ENCODE data around the gene NOVA2. TPM values are rescaled to one million over a fixed set of nuclear protein-coding genes. Genes with fewer than 3 reads are reported as not detected.

The NOVA2 gene
- polyA plus RNA-seq, 1 of the 3 experiments (the other 2 are of a cell fraction): 1.9 TPM

GRCh38 chr19:45884682-45885555, 88.7 kb downstream of the NOVA2 start:
- H3K9me3 ChIP-seq: no peaks in the 10 kb centered on the region
- H3K9ac ChIP-seq: peak overlapping the region; percentile 77
- 78% methylated on average over 31 of the region's 72 CpGs for WGBS (ENCODE audit: low lambda C conversion rate)
- H4K20me1 ChIP-seq (ENCODE audit: insufficient read depth): peaks cover 33% of the 10 kb centered on the region
- H3K4me3 ChIP-seq (ENCODE audit: low read depth in 2 of 2, low read length in 1 of 2): peak overlapping the region; percentile 72 to 81
- peak overlapping the region; percentile 84 for H3K4me2 ChIP-seq
- peak; percentile 82 for DNase-seq
- peaks cover 29% of the 10 kb centered on the region for H3K79me2 ChIP-seq (ENCODE audit: insufficient read depth)
- no peaks in the 10 kb centered on the region for H3K27me3 ChIP-seq (ENCODE audit: insufficient read depth)
- ChIA-PET CTCF (interaction anchor here (1.1 to 9.9 kb wide), 5 partner anchors 17 to 193 kb away, joined by 3 to 130 read pairs (median 13); partner anchors contain the start of genes FOXA3, MYPOP, RSPH6A and SYMPK), POLR2A (no interaction called here)
- no peak overlapping the region for H2AFZ ChIP-seq (ENCODE audit: low read depth)
- no peak for TF ChIP-seq EP300 (IDR thresholded peaks at IDR 0.05; ENCODE audit: borderline replicate concordance in 1 of 2, low read depth in 1 of 2, low read length in 1 of 2)
- peak; percentile 14; the same call in 1 of the 2 replicates for TF ChIP-seq MXI1 (IDR thresholded peaks at IDR 0.05; ENCODE audit: low read depth, low read length)
- peaks cover 3 to 39% of the 10 kb centered on the region in 2 experiments; a peak in 2 of 4 replicates for H3K4me1 ChIP-seq (ENCODE audit: control insufficient read depth in 1 of 2, insufficient read depth in 2 of 2, low read depth in 1 of 2, low read length in 1 of 2)
- peaks cover 19% of the 10 kb centered on the region for H3F3A ChIP-seq (replicated peaks; ENCODE audit: insufficient read depth)
- H3K36me3 ChIP-seq (replicated peaks in 1 of 2; ENCODE audit: control insufficient read depth in 1 of 2, insufficient read depth in 2 of 2, low read length in 1 of 2): peaks cover 3 to 25% of the 10 kb centered on the region in 2 experiments
- H3K27ac ChIP-seq (ENCODE audit: low read depth in 2 of 2, low read length in 1 of 2): peak overlapping the region; percentile 78 to 92; a peak in 3 of 4 replicates
- H3K9me2 ChIP-seq: no peaks in the 10 kb centered on the region

GRCh38 chr19:45883881-45884681, 89.6 kb downstream of the NOVA2 start:
- peak; percentile 19 for DNase-seq
- peaks cover 33% of the 10 kb centered on the region for H4K20me1 ChIP-seq (ENCODE audit: insufficient read depth)
- ChIA-PET POLR2A (no interaction called here), CTCF (interaction anchor here (0.5 to 9.9 kb wide), 9 partner anchors 16 to 601 kb away, joined by 3 to 130 read pairs (median 4); partner anchors contain the start of genes FOXA3, MYPOP, RSPH6A and SYMPK)
- peak overlapping the region; percentile 57 to 81; a peak in 3 of 4 replicates for H3K4me3 ChIP-seq (ENCODE audit: low read depth in 2 of 2, low read length in 1 of 2)
- H3K4me1 ChIP-seq (ENCODE audit: control insufficient read depth in 1 of 2, insufficient read depth in 2 of 2, low read depth in 1 of 2, low read length in 1 of 2): peaks cover 3 to 39% of the 10 kb centered on the region in 2 experiments; a peak in 2 of 4 replicates
- H3K27ac ChIP-seq (ENCODE audit: low read depth in 2 of 2, low read length in 1 of 2): no peak overlapping the region
- no peaks in the 10 kb centered on the region for H3K27me3 ChIP-seq (ENCODE audit: insufficient read depth)
- no peak overlapping the region for H2AFZ ChIP-seq (ENCODE audit: low read depth)
- H3K9ac ChIP-seq: no peak overlapping the region
- H3K4me2 ChIP-seq: peak overlapping the region; percentile 84; the same call in 1 of the 2 replicates
- WGBS (ENCODE audit: low lambda C conversion rate): 93% methylated on average over 16 of the region's 57 CpGs
- H3K9me2 ChIP-seq: no peaks in the 10 kb centered on the region
- peaks cover 3 to 25% of the 10 kb centered on the region in 2 experiments for H3K36me3 ChIP-seq (replicated peaks in 1 of 2; ENCODE audit: control insufficient read depth in 1 of 2, insufficient read depth in 2 of 2, low read length in 1 of 2)
- H3F3A ChIP-seq (replicated peaks; ENCODE audit: insufficient read depth): peaks cover 14% of the 10 kb centered on the region
- H3K9me3 ChIP-seq: no peaks in the 10 kb centered on the region
- peaks cover 29% of the 10 kb centered on the region for H3K79me2 ChIP-seq (ENCODE audit: insufficient read depth)
- TF ChIP-seq CTCF (IDR thresholded peaks at IDR 0.05) (no peak), GABPA (IDR thresholded peaks at IDR 0.05; ENCODE audit: low read depth) (no peak), TAF1 (IDR thresholded peaks at IDR 0.05; ENCODE audit: borderline replicate concordance, low read depth, low read length) (no peak), FOXM1 (IDR thresholded peaks at IDR 0.05; ENCODE audit: low read depth) (no peak), RXRA (IDR thresholded peaks at IDR 0.05; ENCODE audit: borderline replicate concordance, low read depth) (no peak), MXI1 (IDR thresholded peaks at IDR 0.05; ENCODE audit: low read depth, low read length) (no peak), NRF1 (IDR thresholded peaks at IDR 0.05; ENCODE audit: low read depth, low read length) (no peak), SMC3 (IDR thresholded peaks at IDR 0.05; ENCODE audit: low read depth, low read length) (no peak), CHD2 (IDR thresholded peaks at IDR 0.05; ENCODE audit: low read length, partially characterized antibody) (no peak), TEAD4 (IDR thresholded peaks at IDR 0.05; ENCODE audit: borderline replicate concordance, insufficient read depth) (no peak), RAD21 (IDR thresholded peaks at IDR 0.05; ENCODE audit: low read length) (no peak), USF2 (IDR thresholded peaks at IDR 0.05; ENCODE audit: borderline replicate concordance, low read depth, low read length) (no peak), IRF3 (IDR thresholded peaks at IDR 0.05; ENCODE audit: low read depth, low read length) (no peak), ZBTB33 (IDR thresholded peaks at IDR 0.05; ENCODE audit: borderline replicate concordance, low read depth) (no peak), YY1 (IDR thresholded peaks at IDR 0.05; ENCODE audit: low read depth) (no peak), TCF12 (IDR thresholded peaks at IDR 0.05) (no peak), MEF2A (IDR thresholded peaks at IDR 0.05; ENCODE audit: borderline replicate concordance, low read depth) (no peak), EP300 (IDR thresholded peaks at IDR 0.05; ENCODE audit: borderline replicate concordance in 1 of 2, low read depth in 1 of 2, low read length in 1 of 2) (no peak)
